GM12878 (cell line): ENCODE measurements around the gene TTLL3. TPM values are rescaled to one million over a fixed set of nuclear protein-coding genes. Genes with fewer than 3 reads are reported as not detected.

Experiments
- ATAC-seq: fragments of 200-7000 bp; cut with Tn5 transposase; 3 replicates; pipeline ENCODE4 v1.9.1; 2020; ENCODE audit warnings: mild to moderate bottlenecking, moderate library complexity
- BruUV-seq: library from RNA; stranded (reverse); fragments of 400-500 nt; replicated peaks from 2 replicates; lab custom pipeline; 2021; lab: Mats Ljungman, UMichigan
- CTCF ChIA-PET: fragments of 300-600 bp; sonication (Branson Sonifier 250); formaldehyde crosslinking; extraction: SDS; loops from one replicate; lab custom pipeline; 2021; ENCODE audit warnings: inconsistent platforms; lab: Yijun Ruan, JAX
- POLR2A ChIA-PET: fragments of 350-600 bp; formaldehyde crosslinking; extraction: SDS; loops from one replicate; lab custom pipeline; 2021; ENCODE audit warnings: inconsistent platforms; lab: Charles Lee
- RAD21 ChIA-PET: fragments of 300-600 bp; sonication (Branson Sonifier 250); formaldehyde crosslinking; loops from one replicate; lab custom pipeline; 2023; ENCODE audit warnings: antibody characterized with exemption; ENCODE audit not compliant: unreplicated experiment; lab: Charles Lee
- SMC1A ChIA-PET: fragments of 300-600 bp; sonication (Branson Sonifier 250); formaldehyde crosslinking; loops from one replicate; lab custom pipeline; 2023; ENCODE audit not compliant: unreplicated experiment, uncharacterized antibody; lab: Charles Lee
- DNase-seq: peaks from one replicate; pipeline ENCODE4 v3.0.0-alpha.2; 2011; ENCODE audit warnings: low read depth, low spot score
- FAIRE-seq: peaks from 3 replicates; lab custom pipeline; 2011; peaks lifted over from hg19 to GRCh38; lab: Jason Lieb, UNC
- H2AFZ ChIP-seq: 2 replicates; pipeline ENCODE4 v1.6.0; 2011; ENCODE audit warnings: low read depth, low read length, control low read depth; ENCODE audit not compliant: control insufficient read depth
- H3K27ac ChIP-seq: 2 replicates; pipeline ENCODE4 v1.5.1; 2011; ENCODE audit warnings: control low read depth; ENCODE audit not compliant: control insufficient read depth, insufficient read depth
- H3K27me3 ChIP-seq, 2 experiments: replicated peaks in 1 of 2; 2 replicates each; pipeline versions ENCODE4 v1.6.0 to v1.6.1; 2011; ENCODE audit warnings: low read length in 1 of 2; ENCODE audit not compliant: control insufficient read depth in 2 of 2, insufficient read depth in 2 of 2
- H3K36me3 ChIP-seq, 2 experiments: 2 replicates each; pipeline ENCODE4 v1.5.1; 2011; ENCODE audit warnings: low read length in 1 of 2; ENCODE audit not compliant: control insufficient read depth in 2 of 2, insufficient read depth in 2 of 2
- H3K4me1 ChIP-seq: 2 replicates; pipeline ENCODE4 v1.6.1; 2011; ENCODE audit warnings: mild to moderate bottlenecking, low read length, moderate library complexity, mixed read lengths; ENCODE audit not compliant: control insufficient read depth, insufficient read depth
- H3K4me2 ChIP-seq: 2 replicates; pipeline ENCODE4 v1.6.0; 2011; ENCODE audit warnings: control low read depth; ENCODE audit not compliant: control insufficient read depth, insufficient read depth
- H3K4me3 ChIP-seq: fragments of 200-600 bp; sonication (generic); 2 replicates; pipeline ENCODE4 v1.5.1; 2016
- H3K79me2 ChIP-seq: 2 replicates; pipeline ENCODE4 v1.6.0; 2011; ENCODE audit warnings: low read length; ENCODE audit not compliant: control insufficient read depth, insufficient read depth
- H3K9ac ChIP-seq: 2 replicates; pipeline ENCODE4 v1.8.0; 2011; ENCODE audit warnings: low read length, control low read depth, mixed read lengths; ENCODE audit not compliant: control insufficient read depth, insufficient read depth
- H3K9me3 ChIP-seq: replicated peaks from 3 replicates; pipeline ENCODE4 v1.5.1; 2011; ENCODE audit warnings: mild to moderate bottlenecking, low read length; ENCODE audit not compliant: control insufficient read depth, insufficient read depth
- H4K20me1 ChIP-seq: 2 replicates; pipeline ENCODE4 v1.6.0; 2011; ENCODE audit not compliant: control insufficient read depth, insufficient read depth
- EGR1 ChIP-seq, 2 experiments: IDR thresholded peaks; 1 replicate in 1 of 2; 2 replicates in 1 of 2; pipeline ENCODE4 v1.6.1; 2011 to 2012; ENCODE audit warnings: low read depth in 2 of 2, low read length in 2 of 2, borderline replicate concordance in 1 of 2, mild to moderate bottlenecking in 1 of 2, moderate library complexity in 1 of 2
- FOS ChIP-seq: IDR thresholded peaks from 3 replicates; pipeline ENCODE4 v1.6.1; 2011; ENCODE audit warnings: borderline replicate concordance; ENCODE audit not compliant: insufficient read length; ENCODE audit errors: extremely low read depth
- GABPA ChIP-seq: IDR thresholded peaks from 2 replicates; pipeline ENCODE4 v1.6.1; 2014; ENCODE audit warnings: antibody characterized with exemption, low read depth, mild to moderate bottlenecking, inconsistent platforms
- HCFC1 ChIP-seq: fragments of 150-350 bp; IDR thresholded peaks from 2 replicates; pipeline ENCODE4 v1.6.1; 2014; ENCODE audit warnings: low read length
- HDAC6 ChIP-seq: fragments of 200-600 bp; sonication (generic); IDR thresholded peaks from one replicate; pipeline ENCODE4 v1.8.0; 2017; ENCODE audit warnings: antibody characterized with exemption; ENCODE audit not compliant: unreplicated experiment
- JUNB ChIP-seq: IDR thresholded peaks from 2 replicates; pipeline ENCODE4 v1.6.1; 2016; ENCODE audit warnings: antibody characterized with exemption, mild to moderate bottlenecking
- RB1 ChIP-seq: fragments of 450-650 bp; formaldehyde crosslinking; IDR thresholded peaks from 2 replicates; pipeline ENCODE4 v1.6.1; 2017; ENCODE audit warnings: mild to moderate bottlenecking, borderline replicate concordance
- SPI1 ChIP-seq: IDR thresholded peaks from 2 replicates; pipeline ENCODE4 v1.6.1; 2011; ENCODE audit warnings: low read depth, mild to moderate bottlenecking, low read length, moderate library complexity, borderline replicate concordance; ENCODE audit not compliant: insufficient read depth
- WRNIP1 ChIP-seq: IDR thresholded peaks from 2 replicates; pipeline ENCODE4 v1.6.1; 2011; ENCODE audit warnings: low read depth, low read length, improper control_type of control experiment, borderline replicate concordance
- whole genome bisulfite sequencing: methylation state at CpG from one replicate; pipeline ENCODE4 v1.1.6; 2016; ENCODE audit warnings: low lambda C conversion rate; ENCODE audit not compliant: insufficient replicate concordance, insufficient coverage; ENCODE audit errors: missing lambda C conversion rate; 5-methylcytosine and 5-hydroxymethylcytosine counted together
- in situ Hi-C: fragments of 300-500 bp; cut with MboI; formaldehyde crosslinking; loops from 9 replicates; pipeline ENCODE4 v1.14.3; 2018; ENCODE audit warnings: mixed read lengths
- intact Hi-C: fragments of 100-400 bp; cut with micrococcal nuclease; formaldehyde crosslinking; loops from one replicate; pipeline ENCODE4 v1.14.2; 2022; ENCODE audit not compliant: unreplicated experiment
- polyA plus RNA-seq, 11 experiments: library from polyadenylated mRNA; depleted of rRNA in 4 of 11; unstranded in 6 of 11; stranded (reverse) in 5 of 11; fragments of >200 nt; fragmentation: Nextera tagmentation in 4 of 11; fragmentation: Illumina TruSeq in 1 of 11; extraction: Ambion mirVana in 4 of 11; extraction: Trizol in 1 of 11; gene quantifications; 1 replicate in 1 of 11; 2 replicates in 10 of 11; pipeline versions ENCODE4 v1.2.1 to v1.2.3, GENCODE V29; 2011 to 2016; ENCODE audit warnings: inconsistent platforms in 2 of 11, missing spikeins in 2 of 11, low read depth in 1 of 11
- total RNA-seq, 4 experiments: library from RNA; depleted of rRNA in 3 of 4; stranded (reverse); fragments of >200 nt in 3 of 4; fragmentation: Illumina TruSeq in 1 of 4; extraction: Trizol in 1 of 4; gene quantifications; 2 replicates each; pipeline versions ENCODE4 v1.2.1 to v1.2.3, GENCODE V29; 2013 to 2021
- TF ChIP-seq, protein P1 (sequence below): fragments of 450-650 bp; IDR thresholded peaks from 2 replicates; pipeline ENCODE4 v1.6.1; 2016; ENCODE audit warnings: mild to moderate bottlenecking
- TF ChIP-seq, protein P2 (sequence below): fragments of 450-650 bp; formaldehyde crosslinking; IDR thresholded peaks from 2 replicates; pipeline ENCODE4 v1.4.0; 2022; ENCODE audit warnings: mild to moderate bottlenecking, moderate library complexity

The TTLL3 gene
- total and polyA plus RNA-seq, 10 of the 15 experiments (the other 5 are each of a cell fraction or from before 2014, with no cell fraction given): 4.2 to 51.3 (median 18.9) TPM

DNA sequence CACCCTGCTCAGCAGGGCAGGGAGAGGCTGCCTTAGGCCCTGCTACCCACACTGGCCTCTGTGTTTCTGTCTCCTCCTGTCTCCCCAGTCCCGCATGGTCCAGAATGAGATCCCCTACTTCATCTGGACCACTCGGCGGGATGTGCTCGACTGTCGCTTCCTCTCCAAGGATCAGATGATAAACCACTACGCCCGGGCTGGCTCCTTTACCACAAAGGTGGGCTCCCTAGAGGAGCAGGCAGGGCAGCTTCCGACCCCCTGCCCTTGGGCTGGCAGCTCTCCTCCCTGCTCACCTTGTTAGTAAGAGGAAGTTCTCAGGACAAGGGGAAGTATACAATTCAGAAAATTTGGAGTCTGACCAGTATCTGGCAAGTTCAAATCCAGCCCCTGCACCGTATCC lies 5.9 kb downstream of the TTLL3 start:
- ChIA-PET SMC1A (no interaction called here), CTCF (no interaction called here), RAD21 (no interaction called here), POLR2A (no interaction called here)
- Histone ChIP-seq H3K4me3 (no peak overlapping the region), H3K9ac (no peak overlapping the region), H3K4me2 (no peak overlapping the region), H3K4me1 (no peaks in the 10 kb centered on the region), H3K27me3 (no peaks in the 10 kb centered on the region), H3K27ac (no peak overlapping the region), H3K9me3 (no peaks in the 10 kb centered on the region), H4K20me1 (no peaks in the 10 kb centered on the region), H3K79me2 (no peaks in the 10 kb centered on the region), H2AFZ (no peak overlapping the region), H3K36me3 (no peaks in the 10 kb centered on the region; a peak in 2 of 4 replicates)
- FAIRE-seq: no peak
- intact Hi-C loops (loop anchor here (1.0 kb wide), 1 partner anchor 39 kb away; no protein-coding TSS in a partner anchor), in situ Hi-C loops (no loop called here)
- no peak for DNase-seq
- TF ChIP-seq, protein P1, sequence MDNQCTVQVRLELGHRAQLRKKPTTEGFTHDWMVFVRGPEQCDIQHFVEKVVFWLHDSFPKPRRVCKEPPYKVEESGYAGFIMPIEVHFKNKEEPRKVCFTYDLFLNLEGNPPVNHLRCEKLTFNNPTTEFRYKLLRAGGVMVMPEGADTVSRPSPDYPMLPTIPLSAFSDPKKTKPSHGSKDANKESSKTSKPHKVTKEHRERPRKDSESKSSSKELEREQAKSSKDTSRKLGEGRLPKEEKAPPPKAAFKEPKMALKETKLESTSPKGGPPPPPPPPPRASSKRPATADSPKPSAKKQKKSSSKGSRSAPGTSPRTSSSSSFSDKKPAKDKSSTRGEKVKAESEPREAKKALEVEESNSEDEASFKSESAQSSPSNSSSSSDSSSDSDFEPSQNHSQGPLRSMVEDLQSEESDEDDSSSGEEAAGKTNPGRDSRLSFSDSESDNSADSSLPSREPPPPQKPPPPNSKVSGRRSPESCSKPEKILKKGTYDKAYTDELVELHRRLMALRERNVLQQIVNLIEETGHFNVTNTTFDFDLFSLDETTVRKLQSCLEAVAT: no peak
- no peak for TF ChIP-seq SPI1
- TF ChIP-seq EGR1 (IDR thresholded peaks at IDR 0.05; ENCODE audit: borderline replicate concordance in 1 of 2, low read depth in 2 of 2, low read length in 2 of 2): no peak
- TF ChIP-seq, protein P2, sequence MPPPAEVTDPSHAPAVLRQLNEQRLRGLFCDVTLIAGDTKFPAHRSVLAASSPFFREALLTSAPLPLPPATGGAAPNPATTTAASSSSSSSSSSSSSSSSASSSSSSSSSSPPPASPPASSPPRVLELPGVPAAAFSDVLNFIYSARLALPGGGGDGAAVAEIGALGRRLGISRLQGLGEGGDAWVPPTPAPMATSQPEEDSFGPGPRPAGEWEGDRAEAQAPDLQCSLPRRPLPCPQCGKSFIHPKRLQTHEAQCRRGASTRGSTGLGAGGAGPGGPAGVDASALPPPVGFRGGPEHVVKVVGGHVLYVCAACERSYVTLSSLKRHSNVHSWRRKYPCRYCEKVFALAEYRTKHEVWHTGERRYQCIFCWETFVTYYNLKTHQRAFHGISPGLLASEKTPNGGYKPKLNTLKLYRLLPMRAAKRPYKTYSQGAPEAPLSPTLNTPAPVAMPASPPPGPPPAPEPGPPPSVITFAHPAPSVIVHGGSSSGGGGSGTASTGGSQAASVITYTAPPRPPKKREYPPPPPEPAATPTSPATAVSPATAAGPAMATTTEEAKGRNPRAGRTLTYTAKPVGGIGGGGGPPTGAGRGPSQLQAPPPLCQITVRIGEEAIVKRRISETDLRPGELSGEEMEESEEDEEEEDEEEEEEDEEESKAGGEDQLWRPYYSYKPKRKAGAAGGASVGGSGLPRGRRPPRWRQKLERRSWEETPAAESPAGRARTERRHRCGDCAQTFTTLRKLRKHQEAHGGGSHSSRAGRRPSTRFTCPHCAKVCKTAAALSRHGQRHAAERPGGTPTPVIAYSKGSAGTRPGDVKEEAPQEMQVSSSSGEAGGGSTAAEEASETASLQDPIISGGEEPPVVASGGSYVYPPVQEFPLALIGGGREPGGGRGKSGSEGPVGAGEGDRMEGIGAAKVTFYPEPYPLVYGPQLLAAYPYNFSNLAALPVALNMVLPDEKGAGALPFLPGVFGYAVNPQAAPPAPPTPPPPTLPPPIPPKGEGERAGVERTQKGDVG: no peak
- TF ChIP-seq HDAC6: no peak
- no peak for TF ChIP-seq FOS
- no peak for TF ChIP-seq HCFC1
- TF ChIP-seq WRNIP1: no peak
- no peak for TF ChIP-seq GABPA
- no peak for TF ChIP-seq JUNB
- TF ChIP-seq RB1: no peak
- no peak; the same call in 2 of the 3 replicates for ATAC-seq
- BruUV-seq: no TSS peak
- 98% methylated on average over 9 of the region's 9 CpGs for WGBS
